ENCODE data around the gene POU5F1.
"Not testable (repeated sequence)": the region's sequence is repeated elsewhere in the genome, so short reads cannot be mapped to it uniquely, and the experiment has no call there.

The POU5F1 gene

DNA sequence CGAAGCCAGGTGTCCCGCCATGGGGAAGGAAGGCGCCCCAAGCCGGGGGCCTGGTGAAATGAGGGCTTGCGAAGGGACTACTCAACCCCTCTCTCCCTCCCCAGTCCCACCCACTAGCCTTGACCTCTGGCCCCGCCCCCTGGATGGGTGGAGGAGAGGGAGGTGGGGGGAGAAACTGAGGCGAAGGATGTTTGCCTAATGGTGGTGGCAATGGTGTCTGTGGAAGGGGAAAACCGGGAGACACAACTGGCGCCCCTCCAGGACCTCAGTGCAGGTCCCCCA lies at the start of gene POU5F1:
Gene POU5F1 (minus strand): TSS at position 83 of the 282 bp plus-strand sequence. CDS start 62 bp downstream, at position 21.
- DNase-seq: no peak

GRCh38 chr6:31216208-31216898 lies 45.9 kb upstream of the POU5F1 start:
- DNase-seq: peak in 2 of 51 donors; percentile 3 to 4

DNA sequence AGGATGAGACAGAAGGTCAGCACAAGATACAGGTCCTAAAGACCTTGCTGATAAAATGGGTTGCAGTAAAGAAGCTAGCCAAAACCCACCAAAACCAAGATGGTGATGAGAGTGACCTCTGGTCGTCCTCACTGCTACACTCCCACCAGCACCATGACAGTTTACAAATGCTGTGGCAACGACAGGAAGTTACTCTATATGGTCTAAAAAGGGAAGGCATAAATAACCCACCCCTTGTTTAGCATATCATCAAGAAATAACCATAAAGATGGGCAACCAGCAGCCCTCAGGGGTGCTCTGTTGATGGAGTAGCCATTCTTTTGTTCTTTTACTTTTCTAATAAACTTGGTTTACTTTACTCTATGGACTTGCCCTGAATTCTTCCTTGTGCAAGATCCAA lies 44.7 kb upstream of the POU5F1 start:
- not testable (repeated sequence) for DNase-seq

DNA sequence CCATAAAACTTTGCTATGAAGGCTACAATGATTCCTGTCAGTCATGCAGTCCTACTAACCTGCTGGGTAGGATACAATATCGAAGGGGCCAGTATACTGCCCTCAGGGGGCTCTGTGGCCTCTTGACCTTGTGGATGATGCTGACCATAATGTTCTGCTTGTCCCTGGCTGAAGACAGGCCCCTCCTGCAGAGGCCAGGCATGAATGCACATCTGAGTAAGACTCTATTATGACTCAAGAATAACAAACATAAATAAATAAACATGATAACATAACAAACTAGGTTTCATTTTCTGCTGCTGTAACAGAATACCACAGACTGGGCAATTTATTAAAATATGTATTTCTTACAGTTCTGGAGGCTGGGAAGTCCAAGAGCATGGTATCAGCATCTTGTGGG lies 44.0 kb upstream of the POU5F1 start:
- DNase-seq: no peak

DNA sequence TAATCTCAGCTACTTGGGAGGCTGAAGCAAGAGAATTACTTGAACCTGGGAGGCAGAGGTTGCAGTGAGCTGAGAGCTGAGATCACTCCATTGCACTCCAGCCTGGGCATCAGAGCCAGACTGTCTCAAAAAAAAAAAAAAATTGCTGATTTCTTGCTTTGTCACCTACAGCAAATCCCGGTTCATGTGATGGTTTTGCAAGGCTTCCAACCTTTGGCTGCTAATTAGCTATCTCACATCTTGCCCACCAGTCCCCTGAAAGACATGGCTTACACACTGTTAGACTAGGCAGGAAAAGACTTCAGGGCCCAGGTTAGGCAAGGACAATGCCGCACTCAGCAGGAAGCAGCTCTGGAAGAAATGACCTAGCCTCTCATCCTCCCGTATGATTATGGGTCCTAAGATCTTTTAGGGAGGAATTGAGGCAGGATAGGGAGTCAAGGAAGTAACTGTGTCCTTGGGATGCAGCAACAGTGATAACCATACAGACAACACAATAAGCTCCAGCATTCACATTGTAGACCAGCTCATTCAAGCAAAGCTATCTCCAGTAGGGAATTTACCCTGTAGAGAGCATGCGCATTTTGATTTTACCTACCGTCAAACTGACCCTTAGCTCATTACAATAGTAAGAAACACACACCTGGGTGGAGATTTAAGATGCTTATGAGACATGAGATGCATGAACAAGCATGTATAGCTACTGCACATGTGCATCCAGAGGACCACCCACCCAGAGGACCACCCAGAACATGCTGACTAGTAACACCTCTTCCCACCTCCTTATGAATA lies 40.5 kb upstream of the POU5F1 start:
- DNase-seq: no peak

DNA sequence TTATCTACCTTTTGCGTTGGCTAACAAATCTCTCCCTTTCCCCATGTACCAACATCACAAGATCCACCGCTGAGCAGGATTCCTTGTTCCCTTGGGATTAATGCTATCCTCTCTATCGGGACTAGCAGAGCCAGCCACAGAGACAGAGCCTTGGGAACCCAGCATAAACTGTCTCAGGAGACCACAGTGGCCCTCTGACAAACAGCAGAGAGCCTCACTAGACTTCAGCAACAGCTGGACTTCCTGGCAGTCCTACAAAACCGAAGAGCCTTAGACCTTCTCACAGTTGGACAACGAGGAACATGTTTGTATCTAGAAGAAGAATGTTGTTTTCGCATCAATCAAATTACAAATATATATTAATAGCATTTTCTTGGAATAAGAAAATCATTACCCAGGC lies 39.6 kb upstream of the POU5F1 start:
- no peak for DNase-seq

GRCh38 chr6:31209137-31209536 lies 38.7 kb upstream of the POU5F1 start:
- DNase-seq: no peak

- no peak for DNase-seq
These were observed 38.0 kb upstream of the POU5F1 start for GRCh38 chr6:31208506-31208905.

DNA sequence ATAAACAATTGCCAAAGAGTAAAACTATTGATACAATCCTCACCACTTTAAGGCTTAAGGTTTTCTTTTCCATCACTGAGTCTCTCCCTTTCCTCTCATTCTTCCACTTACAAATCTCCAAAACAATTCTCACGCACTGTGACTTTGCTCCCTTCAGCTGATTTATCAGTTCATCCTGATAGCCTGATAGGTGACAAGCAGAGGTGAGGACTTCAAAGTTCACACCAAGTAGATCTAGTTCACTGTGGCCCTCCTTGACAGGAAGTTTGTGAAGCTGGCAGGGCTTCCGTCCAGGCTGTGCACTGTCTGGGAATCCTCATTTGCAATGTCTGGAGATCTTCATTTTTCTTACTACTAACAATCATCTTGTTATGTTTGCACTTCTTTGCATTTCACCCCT lies 35.2 kb upstream of the POU5F1 start:
- DNase-seq: no peak

DNA sequence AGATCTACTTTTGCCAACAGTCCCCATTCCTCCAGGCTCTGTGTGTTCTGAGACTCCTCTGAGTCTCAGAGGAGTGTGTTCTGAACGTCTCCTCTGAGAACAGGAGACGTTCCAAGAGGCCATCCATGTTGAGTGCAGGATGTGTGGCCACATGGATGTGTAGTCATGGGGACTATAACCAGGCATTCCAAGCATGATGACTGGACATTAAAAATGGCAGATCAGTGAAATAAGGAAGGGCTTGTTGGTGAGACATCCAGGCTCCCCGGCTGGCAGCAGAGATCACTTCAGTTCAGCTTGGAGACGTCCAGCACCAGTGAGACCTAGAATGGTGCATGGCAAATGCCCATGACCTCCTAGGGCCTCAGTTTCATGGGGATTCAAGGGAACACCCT lies 34.3 kb upstream of the POU5F1 start:
- DNase-seq: no peak

DNA sequence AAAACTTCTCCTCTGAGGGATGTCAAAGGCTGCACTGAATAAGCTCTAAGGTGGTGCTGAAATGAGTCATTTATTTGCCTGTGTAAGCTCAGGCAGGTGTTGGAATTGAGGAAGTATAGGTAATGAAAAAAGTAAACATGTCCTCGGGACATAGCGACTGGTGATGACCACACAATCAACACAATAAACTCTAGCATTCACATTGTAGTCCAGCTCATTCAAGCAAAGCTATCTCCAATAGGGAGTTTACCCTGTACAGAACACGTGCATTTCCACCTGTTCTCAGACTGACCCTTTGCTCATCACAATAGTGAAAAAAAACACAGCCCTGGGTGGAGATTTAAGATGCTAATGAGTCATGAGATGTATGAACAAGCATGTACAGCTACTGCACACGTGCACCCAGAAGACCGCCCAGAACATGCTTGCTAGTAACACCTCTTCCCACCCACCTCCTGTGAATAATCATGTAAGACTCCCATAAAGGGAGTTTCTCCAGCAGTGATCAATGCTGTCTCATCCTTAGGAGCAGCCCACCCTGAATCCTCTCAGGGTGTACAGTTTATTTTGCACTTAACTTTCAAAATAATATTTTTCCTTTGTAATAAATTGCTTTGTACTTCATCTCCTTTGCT lies 33.0 kb upstream of the POU5F1 start:
- DNase-seq: peak in 1 of 51 donors; percentile 31

DNA sequence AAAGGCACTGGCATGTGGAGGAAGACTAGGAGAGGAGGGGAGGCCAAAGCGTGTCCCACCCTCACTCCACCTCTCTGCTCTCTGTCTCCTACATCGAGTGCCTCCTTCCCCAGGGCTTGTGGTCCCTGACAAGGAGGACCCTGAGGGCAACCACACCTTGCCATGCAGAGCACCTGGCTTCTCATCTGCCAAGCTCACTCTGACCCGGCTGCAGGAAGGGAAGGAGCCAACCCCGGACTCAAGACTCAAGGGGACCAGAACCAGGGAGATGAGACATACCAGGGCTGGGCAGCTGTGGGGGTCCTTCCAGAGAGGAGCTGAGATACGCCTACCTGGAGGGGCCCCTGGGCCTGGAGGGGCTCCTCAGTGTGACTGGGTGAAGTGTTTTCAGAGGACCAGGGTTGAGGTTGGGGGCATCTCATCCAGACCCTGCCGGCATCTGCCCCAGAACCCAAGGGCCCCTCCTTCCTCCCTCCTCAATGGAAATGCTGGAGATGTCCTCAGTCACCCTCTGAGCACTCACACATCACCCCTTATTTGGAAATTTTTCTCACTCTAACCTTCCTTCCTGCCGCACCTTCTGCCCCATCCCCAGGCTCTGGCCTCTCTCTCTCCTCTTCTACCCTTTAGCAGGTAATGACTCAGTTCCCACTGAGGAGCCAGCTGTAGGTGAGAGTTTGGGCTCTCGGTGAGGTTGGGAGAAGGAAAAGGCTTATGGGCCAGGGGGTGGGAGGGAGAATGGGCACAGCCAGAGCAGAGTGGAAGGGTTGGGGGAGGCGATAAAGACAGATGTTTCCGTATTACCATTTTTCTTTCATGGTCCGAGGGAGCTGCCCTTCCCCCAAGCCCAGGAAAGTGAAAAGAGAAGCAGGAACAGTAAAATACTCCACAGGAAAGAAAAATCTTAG lies 32.0 kb upstream of the POU5F1 start:
- no peak for DNase-seq

GRCh38 chr6:31199105-31199452 lies 28.6 kb upstream of the POU5F1 start:
- DNase-seq: not testable (repeated sequence)

DNA sequence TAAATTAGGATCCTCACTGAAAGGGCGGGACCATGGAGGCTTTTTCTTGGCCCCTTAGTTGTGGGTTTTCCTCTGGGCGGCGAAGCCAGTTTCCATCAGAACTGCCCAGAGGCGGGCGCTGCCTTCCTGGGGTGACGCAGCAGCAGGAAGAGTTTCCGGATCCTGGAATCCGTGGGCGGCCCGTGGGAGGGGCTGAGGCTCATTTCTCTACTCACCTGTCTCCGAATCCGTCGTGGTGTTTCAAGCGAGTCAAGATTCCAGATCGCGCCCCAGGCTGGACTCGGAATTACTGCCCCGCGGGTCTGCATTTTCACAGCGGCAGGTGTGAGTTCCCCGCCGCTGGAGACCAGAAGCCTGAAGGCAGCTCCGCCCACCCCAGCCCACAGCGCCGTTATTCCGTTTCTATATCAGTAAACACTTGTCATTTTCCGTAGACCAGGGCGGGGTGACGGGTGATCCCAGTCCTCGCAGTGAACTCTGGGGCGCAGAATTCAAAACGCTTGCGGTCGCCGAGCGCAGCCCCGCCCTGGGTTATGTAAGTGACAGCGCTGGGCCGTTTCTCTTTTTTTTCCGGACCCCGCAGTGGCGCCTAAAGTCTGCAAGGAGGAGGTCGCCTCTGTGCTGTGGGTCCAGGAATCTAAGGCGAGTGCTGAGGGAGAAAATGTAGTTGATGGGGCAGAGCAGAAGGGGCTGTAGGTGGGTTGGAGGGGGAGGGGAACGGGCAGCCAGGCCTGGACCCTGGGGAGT lies 27.2 kb upstream of the POU5F1 start:
- DNase-seq: peak in 50 of 51 donors; percentile 33 to 89 (median 76)

- DNase-seq: not testable (repeated sequence)
These were observed 26.0 kb upstream of the POU5F1 start for GRCh38 chr6:31196251-31197022.

- not testable (repeated sequence) for DNase-seq
These were observed 25.0 kb upstream of the POU5F1 start for GRCh38 chr6:31195308-31195979.

DNA sequence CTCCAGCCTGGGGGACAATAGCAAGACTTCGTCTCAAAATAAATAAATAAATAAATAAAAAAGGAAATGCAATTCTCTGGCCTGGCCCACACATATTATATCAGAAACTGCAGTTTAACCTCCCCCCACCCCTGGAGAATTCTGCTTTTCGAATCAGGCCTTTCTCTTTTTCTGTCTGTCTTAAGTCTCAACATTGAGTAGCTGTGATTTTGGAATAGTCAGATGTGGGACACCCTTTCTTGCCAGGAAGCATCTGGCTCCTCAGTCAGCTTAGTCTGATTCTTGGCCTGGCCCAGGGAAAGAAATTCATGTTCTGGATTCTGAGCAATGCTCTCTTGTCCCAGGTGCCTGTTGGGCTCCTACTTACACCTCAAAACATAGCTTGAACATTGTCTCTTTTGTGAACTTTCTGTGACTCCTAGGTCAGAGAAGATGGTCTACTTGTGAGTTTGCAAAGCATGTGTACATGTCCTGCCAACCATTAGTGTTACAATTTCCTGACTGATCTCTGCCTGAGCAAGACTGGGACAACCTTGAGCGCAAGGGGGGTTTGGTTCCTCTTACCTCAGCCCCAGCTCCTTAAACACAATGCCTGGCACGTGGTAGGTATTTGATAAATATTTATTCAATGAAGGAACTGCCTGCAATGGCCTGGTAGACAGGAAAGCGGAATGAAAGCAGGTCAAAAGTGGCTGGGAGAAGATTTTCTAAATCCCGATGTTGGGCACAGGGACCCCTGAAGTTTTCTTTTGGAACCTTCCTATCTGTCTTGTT lies 23.8 kb upstream of the POU5F1 start:
- no peak for DNase-seq

DNA sequence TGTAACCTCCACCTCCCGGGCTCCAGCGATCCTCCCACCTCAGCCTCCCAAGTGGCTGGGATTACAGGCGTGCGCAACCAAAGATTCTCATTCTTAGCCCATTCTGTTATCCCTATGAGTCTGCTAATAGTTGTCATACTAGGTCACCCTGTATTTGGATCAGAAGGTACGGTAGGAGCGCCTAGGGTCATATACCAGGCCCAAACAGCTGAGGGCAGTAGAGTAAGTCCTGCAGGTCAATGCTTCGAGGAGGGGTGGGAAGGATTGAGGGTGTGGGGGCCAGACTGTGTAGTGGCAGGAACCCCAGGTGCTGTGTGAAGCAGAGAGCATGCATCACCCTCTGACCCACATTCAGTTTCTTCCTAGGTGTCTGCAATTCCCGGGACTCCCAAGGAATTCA lies 22.7 kb upstream of the POU5F1 start:
- DNase-seq: no peak
